ELF-1 (cell line): ENCODE measurements around the gene FGA.
"Not testable (repeated sequence)": the region's sequence is repeated elsewhere in the genome, so short reads cannot be mapped to it uniquely, and the experiment has no call there.

Experiments
- DNase-seq: peaks from one replicate; pipeline ENCODE4 v3.0.0-alpha.2; 2016; ENCODE audit warnings: low read depth, low spot score

Gene FGA

DNA sequence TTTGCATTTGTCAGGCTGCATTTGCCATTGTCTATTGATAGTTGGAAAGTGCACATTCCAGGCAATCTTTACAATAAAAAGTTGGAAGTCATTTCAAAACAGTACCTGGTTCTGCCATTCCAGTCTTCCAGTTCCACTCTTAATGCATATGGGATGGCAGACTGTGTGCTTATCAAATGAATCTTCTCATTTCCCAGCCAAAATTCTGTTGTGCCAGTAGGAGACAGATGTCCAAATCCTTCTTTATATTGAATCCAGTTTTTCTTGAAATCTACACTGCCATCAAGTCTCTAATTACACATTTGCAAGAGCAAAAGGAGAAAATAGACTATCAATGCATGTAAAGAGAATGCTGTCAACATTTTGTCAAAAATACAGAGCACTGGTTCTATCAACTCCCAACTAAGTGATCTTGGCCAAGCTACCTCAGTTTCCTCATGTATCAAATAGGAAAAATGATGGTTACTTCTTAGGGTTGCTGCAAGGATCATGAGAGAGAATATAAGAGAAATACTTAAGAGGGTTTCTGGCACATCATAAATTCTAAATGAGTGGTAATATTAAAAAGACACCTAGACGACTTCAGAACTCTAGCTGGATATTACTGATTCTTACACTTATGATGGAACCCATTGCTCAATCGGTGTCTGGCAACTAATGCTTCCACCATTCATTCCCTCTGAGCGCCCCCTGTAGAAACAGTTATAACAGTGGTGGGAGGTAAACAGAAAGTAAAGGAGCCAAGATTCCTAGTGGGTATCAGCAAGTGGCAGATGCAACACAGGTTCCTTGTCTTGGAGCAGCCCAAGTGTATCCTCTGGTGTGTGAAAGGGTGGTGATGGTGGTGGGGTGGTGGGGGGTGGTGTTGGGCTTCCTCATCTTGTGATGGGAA lies 18.1 kb upstream of the FGA start:
- DNase-seq, result no peak

DNA sequence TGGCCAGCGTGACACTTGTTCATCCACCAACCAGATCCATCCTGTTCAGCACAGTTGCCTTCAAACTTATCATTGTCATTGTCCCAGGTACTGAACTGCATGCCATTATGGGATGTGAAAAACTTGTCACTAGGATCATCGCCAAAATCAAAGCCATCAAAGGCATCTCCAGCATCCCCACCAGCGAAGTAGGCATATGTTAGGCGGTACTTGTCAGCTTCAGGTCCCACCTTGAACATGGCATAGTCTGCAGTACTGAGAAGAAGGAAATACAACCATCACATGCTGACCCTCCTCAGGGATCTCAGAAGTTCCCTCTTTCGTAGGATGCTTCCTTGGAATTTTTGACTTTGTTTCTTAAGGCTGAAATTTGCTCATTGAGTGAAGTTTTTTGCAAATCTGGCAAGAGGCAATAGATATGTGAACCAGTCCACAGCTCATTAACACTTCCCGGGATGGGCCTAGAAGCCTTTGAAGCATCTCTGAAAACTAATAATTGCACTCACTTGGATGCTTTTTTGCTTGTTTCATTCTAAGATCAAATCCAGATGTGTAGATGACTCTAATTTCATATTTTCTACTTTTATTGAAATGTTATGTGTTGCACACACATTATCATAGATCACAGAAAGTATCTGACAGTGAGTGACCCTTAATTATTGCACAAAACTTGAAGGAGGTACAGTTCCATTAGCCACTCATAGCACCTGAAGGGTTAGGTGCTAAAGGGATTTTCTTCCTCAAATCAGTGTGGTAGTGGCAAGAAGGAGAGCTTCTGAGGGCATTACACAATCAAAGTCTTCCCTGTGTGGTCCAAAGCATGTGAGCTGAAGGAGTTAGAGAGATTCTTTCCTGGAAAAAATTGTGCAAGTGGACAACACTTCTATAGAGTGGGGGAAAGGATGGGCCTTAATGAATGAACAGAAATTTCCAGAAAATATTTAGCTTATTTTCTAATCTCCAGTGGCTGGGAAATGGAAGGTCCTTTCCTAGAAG lies 16.5 kb upstream of the FGA start:
- DNase-seq, result no peak

DNA sequence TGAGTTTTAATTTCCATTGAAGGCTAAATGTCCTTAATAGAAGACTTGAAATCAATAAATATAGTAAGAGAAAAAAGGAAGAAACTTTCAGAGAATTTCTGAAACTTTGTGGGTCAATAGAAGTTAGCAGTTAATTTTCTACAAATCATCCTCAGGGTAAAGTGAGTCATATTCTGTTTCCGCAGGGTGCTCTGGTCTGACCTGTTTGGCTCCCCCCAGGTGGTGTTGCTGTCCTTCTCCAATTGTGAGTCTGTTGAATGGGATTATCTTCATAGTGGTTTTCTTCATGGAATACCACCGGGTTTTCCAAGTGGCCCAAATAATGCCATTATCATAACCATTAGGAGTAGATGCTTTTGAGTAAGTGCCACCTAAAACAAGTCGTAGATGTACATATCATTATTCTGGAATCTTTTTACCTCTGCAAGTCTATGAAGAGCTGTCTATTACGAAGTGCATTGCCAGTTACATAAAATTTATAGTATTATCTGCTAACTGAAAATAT lies 14.2 kb upstream of the FGA start:
- no peak for DNase-seq

DNA sequence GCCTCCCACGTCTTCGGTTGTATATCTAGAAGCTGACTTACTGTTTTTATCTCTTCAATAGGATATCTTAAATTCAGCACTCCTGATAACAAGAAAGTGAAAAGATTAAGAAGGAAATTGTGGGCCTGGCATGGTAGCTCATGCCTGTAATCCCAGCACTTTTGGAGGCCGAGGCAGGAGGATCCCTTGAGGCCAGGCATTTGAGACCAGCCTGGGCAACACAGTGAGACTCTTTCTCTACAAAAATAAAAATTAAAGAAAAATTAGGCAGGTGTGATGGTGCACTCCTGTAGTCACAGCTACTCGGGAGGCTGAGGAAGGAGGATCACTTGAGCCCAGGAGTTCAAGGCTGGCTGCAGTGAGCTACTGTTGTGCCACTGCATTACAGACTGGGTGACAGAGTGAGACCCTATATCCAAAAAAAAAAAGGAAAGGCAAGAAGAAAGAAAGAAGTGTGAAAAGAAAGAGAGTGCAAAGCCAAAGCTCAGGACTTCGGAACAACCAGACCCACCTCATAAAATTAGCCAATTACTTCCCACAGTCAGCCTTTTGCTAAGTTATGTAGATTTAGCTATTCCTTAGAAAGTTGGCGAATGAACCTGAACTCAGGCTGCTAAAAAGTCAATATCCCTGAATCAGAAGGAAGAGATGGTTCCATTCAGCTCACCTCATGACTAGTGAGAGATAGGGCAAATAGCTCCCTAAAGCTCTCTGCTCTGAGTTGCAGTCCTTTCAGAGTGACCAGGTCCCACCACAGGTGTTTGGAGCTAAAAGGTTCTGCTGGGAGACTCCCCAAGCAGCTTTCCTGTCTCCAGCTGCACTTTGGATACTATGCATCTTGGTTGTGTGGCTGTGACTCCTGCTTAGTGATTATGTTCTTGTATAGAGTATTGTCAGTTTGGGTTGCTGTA lies 12.7 kb upstream of the FGA start:
- no peak for DNase-seq

DNA sequence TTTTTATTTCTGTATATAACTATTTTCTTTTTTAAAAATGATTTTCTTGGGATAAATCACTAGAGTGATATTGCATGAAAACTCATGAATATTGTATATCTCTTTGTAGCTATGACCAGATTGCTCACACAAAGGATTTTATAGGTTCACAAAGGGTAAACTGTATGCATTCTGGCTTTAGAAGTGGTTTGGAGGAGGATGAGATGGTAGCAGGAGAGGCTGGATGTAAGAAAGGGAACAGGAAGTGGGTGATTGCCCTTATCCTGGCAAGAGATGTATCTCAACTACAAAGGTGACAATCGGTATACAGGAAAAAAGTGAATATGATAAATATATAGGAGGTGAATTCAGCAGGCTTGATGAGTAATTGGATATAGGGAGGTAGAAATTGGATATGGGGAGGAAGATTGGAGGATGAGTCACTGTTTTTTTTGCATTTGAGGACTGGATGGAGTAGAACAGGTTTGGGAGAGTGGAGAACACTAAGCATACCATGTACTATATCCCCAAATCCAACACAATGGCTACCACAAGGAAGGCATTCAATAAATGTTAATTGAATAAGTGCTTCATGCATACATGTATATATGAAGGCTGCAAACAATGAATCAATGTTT lies 12.0 kb upstream of the FGA start:
- no peak for DNase-seq

DNA sequence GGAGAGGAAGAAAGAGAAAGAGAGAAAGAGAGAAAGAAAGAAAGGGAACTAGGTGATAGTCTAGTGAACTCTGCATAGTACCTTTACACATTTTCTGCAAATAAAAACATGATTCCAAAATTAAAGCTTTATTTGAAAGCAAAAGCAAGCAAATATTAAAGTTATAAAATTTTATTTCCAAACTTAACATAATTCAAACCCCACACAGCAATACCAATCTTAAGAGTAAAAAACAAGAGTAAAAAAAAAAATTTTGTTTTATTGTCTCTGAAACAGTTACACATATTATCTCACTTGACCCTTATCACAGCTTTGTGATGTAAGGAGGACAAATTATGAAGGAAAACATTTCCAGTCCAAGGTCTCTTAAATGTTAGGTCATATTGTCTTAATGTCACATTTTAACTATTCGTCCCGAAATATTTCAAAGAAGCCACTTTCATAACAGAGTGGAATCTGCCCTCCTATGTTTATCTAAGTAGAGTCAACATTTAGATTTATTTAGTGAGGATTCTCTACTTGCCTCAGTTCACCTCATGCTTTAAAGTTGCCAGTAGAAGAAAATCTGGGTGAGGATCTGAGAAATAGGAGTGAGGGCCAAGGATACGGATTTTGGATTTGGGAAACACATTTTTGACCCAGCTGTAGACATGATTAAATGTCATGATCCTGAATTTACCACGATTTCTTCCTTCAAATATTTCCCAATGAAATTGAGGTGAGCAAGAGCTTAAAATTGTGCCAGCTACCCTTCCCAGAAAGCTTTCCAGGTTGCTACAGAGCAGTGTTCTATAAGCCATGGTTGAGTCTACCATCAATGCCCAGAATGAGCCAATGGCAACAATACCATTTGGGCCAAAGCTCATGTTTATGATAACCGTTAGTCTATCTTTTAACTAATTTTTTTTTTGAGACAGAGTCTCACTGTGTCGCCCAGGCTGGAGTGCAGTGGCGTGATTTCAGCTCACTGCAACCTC lies 7.5 kb upstream of the FGA start:
- no peak for DNase-seq

DNA sequence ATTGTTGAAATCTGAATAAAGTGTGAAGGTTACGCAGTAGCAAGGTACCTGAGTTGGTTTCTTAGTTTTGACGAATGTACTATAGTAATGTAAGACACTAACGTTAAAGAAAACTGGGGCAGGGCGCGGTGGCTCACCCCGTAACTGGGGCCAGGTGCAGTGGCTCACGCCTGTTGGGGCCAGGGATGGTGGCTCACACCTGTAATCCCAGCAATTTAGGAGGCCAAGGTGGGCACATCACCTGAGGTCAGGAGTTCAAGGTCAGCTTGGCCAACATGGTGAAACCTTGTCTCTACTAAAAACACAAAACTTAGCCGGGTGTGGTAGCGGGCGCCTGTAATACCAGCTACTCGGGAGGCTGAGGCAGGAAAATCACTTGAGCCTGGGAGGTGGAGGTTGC lies 6.7 kb upstream of the FGA start:
- not testable (repeated sequence) for DNase-seq

DNA sequence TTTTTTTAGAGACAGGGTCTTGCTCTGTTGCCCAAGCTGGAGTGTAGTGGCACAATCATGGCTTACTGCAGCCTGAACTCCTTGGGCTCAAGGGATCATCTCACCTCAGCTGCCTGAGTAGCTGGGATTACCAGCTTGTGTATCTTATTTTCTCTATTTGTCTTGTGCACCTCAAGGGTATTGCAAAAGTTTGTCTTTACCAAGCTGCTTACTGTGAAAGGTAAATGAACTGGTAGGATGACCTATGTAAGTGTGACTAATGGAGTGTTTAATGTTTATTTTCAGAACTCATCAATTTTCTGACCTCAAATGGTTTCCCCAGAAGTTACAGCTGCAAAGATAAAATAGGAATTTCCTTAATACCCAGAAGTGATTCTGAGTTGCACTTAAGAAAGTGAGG lies 5.3 kb upstream of the FGA start:
- DNase-seq, result no peak

DNA sequence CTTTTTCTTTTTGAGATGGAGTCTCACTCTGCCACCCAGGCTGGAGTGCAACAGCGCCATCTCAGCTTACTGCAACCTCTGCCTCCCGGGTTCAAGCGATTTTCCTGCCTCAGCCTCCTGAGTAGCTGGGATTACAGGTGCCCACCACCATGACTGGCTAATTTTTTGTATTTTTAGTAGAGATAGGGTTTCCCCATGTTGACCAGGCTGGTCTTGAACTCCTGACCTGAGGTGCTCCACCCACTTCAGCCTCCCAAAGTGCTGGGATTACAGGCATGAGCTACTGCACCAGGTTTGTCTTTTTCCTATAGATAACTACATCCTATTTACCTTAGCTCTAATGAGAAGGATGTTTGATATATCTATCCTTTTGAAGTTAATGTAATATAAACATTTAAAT lies 3.8 kb upstream of the FGA start:
- not testable (repeated sequence) for DNase-seq

DNA sequence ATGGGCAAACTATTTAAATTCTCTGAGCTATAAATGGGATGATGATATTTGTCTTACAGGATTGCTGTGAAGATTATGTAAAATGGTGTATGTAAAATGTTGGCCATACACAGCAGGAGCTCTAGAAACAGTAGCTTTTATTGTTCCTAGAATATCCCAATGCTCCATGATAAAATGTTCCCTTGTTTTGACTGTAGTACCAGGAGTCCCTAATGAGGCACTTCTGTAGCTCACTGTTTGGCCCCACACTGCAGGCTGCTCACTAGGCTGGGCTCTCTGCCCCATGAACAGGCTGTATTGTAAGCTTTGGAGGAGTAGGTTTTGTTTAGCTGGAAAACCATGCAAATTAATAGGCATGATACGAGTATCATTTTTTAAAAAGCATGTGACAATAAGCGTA lies 3.3 kb upstream of the FGA start:
- no peak for DNase-seq

DNA sequence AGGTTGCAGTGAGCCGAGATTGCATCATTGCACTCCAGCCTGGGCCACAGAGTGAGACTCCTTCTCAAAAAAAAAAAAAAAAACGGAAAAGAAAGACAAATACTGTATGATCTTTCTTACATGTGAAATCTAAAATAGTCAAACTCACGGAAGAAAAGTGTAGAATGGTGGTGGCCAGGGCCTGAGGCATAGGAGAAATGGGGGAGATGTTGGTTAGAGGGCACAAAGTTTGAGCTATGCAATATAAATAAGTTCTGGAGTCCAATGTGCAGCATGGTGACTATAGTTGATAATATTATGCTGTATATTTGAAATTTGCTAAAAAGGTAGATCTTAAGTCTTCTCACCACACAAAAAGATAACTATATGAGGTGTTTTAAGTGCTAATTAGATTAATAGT lies 1.3 kb upstream of the FGA start:
- DNase-seq, result no peak

DNA sequence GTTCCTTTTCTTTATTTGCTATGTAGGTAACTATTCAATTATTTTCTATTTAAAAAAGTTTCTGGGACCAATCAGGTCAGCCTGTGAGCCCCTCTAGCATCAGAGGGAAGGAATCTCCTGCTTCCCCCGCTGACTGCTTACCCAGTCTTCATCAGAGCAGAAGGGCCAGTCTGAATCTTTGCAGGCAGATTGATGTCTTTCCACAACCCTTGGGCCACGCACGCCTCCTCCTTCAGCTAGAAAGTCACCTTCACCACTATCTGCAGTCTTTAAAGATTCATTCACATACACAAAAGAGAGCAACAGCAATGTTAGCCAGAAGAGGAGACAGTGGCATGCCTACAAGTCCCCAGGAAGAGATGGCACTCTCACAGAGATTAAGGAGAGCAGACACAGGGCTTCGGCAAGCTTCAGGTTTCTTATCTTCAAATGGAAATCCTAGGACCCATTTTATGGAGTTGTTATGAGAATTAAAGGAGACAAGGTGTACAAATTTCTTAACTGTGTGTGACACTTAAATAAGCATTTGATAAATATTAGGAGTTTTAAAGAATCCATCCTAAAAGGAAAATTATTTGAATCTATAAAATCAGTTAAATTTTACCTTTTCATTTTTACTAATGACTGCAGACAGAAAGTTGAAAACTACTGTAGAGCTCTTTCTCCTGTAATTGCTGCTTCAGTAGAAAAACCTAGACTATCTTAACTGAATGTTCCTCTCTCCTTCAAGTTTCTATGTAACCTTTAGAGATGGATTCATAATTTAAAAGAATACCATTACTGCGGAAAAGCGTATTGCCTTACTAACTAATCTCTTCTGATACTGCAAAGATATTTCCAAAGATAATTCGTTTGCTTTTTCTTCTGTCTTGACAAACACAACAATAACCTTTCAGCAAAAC lies 995 bp downstream of the FGA start:
- no peak for DNase-seq

DNA sequence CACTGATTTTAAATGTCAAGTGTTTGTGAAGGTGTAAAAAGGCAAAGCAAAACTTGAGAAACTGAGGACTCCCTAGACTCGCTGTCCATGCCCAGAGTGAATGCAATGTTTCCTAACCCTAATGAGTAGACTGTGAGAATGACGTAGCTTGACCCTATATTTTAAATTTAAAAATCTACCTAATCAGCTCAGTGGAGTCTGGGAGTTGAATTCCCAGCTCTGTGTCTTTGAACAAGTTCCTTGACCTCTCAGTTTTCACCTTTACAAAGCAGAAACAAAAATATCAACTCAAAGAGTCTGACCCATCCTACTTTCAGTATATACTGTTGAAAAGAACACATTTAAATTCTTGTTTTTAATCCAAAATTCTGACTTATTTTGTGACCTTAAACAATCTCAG lies 2.3 kb downstream of the FGA start:
- no peak for DNase-seq

DNA sequence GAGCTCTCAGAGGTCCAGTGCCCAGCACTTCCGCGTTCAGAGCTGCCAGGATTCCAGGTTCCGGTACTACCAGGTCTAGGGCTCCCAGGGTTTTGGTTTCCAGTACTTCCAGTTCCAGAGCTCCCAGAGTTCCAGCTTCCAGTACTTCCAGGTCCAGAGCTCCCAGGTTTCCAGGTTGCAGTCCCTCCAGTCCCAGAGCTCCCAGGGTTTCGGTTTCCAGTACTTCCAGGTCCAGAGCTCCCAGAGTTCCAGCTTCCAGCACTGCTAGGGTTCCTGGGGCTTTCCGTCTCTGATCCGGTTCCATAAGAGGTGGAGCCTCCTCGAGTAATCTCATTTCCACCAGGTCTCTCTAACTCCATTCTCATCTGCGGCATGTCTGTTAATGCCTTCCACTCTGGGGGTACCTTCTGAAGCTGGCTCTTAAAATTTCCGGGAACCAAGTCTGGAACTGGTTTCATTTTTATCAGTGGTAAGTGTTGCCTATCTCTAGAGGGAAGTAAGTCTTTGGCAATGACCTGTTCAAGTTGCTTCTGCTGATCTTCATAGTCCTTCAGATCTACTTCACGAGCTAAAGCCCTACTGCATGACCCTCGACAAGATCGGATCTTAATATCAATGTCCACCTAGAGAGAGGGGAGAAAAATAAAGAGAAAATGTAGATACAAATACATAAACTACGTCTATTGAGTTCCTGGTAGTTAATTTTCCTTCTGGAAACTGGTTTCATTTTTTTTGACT lies 4.1 kb downstream of the FGA start:
- no peak for DNase-seq

DNA sequence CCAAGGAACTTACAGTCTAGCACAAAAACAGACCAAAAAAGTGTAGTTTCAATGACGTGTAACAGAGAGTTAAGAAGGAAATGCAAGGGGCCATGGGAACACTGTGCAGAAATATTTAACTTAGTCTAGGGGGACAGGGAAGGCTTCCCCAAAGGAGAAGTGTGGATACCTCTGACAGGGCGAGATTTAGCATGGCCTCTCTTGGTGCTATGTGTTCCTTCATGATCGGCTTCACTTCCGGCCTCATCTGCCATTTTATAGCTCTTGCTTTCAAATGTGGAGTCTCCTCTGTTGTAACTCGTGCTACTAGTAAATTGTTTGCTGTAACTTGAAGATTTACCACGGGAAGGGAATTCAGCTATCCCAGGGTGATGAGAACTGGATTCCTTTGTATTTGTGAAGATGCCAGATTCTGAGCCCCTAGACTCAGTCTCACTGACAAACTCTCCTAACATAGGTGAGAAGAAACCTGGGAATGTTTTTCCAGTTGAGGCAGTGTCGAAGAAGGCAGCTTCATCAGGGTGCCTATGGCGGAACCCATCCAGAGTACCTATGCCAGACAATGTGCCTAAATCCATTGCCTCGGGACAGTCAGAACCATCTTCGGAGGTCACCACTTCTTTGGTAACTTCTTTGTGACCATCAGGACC lies 5.0 kb downstream of the FGA start:
- no peak for DNase-seq

DNA sequence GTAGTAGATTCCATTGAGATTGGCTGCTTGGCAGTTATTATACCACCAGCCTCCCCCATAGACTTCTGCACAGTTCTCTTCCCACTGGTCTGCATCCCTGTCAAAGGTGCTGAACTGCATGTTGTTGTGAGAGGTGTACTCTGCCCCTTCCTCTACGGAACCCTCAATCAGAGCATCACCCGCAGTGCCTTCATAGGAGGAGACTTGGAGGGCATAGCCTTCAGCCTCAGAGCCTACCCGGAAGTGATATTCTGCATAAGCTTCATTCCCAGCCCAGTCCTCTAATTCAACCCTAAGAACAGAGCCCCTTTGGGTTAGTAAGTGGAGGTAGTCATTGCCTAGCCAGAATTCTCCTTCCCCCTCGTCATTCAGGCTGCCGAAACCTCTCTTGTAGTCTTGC lies 6.3 kb downstream of the FGA start:
- DNase-seq, result no peak

DNA sequence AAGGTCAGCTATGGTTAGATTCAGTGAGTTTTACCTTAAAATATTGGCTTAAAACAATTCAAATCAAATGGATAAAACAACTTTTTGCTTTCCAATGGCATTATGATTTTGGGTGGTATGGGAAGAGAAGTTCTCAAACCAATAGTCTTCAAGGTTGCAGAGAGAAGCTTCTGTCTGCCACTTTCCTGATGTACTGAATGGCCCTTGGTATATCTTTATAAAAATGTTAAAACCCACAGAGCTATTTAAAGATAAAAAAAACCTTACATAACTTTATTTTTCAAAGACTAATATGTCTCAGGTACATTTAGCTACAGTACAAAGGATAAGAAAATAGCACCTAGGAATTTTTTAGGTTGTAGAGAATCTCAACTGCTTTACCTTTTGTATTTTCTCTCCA lies 6.9 kb downstream of the FGA start:
- no peak for DNase-seq
